Caco-2 (cell line): Measurements from ENCODE around the gene SLC46A2. TPM values are rescaled to one million over a fixed set of nuclear protein-coding genes. Genes with fewer than 3 reads are reported as not detected.

ENCODE experiments used
- BruUV-seq: library from RNA; stranded (reverse); fragments of 400-500 nt; replicated peaks from 2 replicates; lab custom pipeline; 2021; lab: Mats Ljungman, UMichigan
- CTCF ChIA-PET: fragments of 300-600 bp; sonication (Branson Sonifier 250); formaldehyde crosslinking; loops from one replicate; lab custom pipeline; 2022; ENCODE audit warnings: antibody characterized with exemption; lab: Charles Lee
- POLR2A ChIA-PET: fragments of 300-600 bp; sonication (Branson Sonifier 250); formaldehyde crosslinking; loops from one replicate; lab custom pipeline; 2022; ENCODE audit warnings: antibody characterized with exemption; lab: Charles Lee
- DNase-seq, 2 experiments: peaks; one replicate each; pipeline versions ENCODE4 v3.0.0 to v3.0.0-alpha.2; 2020 to 2022
- H3K27me3 ChIP-seq: replicated peaks from 2 replicates; pipeline ENCODE4 v1.6.0; 2011; ENCODE audit warnings: low read length; ENCODE audit not compliant: control insufficient read depth, insufficient read depth
- H3K36me3 ChIP-seq: 2 replicates; pipeline ENCODE4 v1.5.1; 2011; ENCODE audit warnings: low read length; ENCODE audit not compliant: control insufficient read depth, insufficient read depth
- H3K4me1 ChIP-seq: fragments of 250-450 bp; sonication (Bioruptor Pico); 2 replicates; pipeline ENCODE4 v1.5.1; 2020; ENCODE audit warnings: mild to moderate bottlenecking
- H3K4me3 ChIP-seq: 2 replicates; pipeline ENCODE4 v1.5.1; 2011; ENCODE audit warnings: low read depth, mild to moderate bottlenecking, control low read depth, low read length
- H3K9me3 ChIP-seq: fragments of 250-450 bp; sonication (Bioruptor Pico); 2 replicates; pipeline ENCODE4 v1.5.1; 2020; ENCODE audit warnings: mild to moderate bottlenecking, moderate library complexity
- H3K27ac Mint-ChIP-seq: one replicate; pipeline ENCODE4 v1.8.0; 2022; ENCODE audit warnings: mixed read lengths; ENCODE audit not compliant: unreplicated experiment
- H3K27me3 Mint-ChIP-seq: one replicate; pipeline ENCODE4 v1.8.0; 2022; ENCODE audit warnings: mixed read lengths; ENCODE audit not compliant: insufficient read depth, unreplicated experiment
- H3K36me3 Mint-ChIP-seq: one replicate; pipeline ENCODE4 v1.8.0; 2022; ENCODE audit warnings: mild to moderate bottlenecking, mixed read lengths; ENCODE audit not compliant: insufficient read depth, unreplicated experiment
- H3K4me1 Mint-ChIP-seq: one replicate; pipeline ENCODE4 v1.8.0; 2022; ENCODE audit warnings: low read depth, mixed read lengths; ENCODE audit not compliant: unreplicated experiment
- H3K4me3 Mint-ChIP-seq: one replicate; pipeline ENCODE4 v1.8.0; 2022; ENCODE audit warnings: mild to moderate bottlenecking, moderate library complexity, mixed read lengths; ENCODE audit not compliant: unreplicated experiment
- H3K9me3 Mint-ChIP-seq: one replicate; pipeline ENCODE4 v1.8.0; 2022; ENCODE audit warnings: mixed read lengths; ENCODE audit not compliant: unreplicated experiment
- intact Hi-C: fragments of 100-400 bp; cut with micrococcal nuclease; formaldehyde crosslinking; loops from one replicate; pipeline ENCODE4 v1.10.0; 2022; ENCODE audit not compliant: unreplicated experiment
- total RNA-seq: library from RNA; stranded (reverse); gene quantifications from 2 replicates; pipeline ENCODE4 v1.2.3, GENCODE V29; 2022
- TF ChIP-seq, protein P1 (sequence below), 2 experiments: fragments of 200-600 bp in 1 of 2; IDR thresholded peaks; 1 replicate in 1 of 2; 2 replicates in 1 of 2; pipeline versions ENCODE4 v1.5.1 to v1.8.0; 2011 to 2022; ENCODE audit warnings: antibody characterized with exemption in 1 of 2, control low read depth in 1 of 2, inconsistent platforms in 1 of 2, low read depth in 1 of 2, low read length in 1 of 2, mild to moderate bottlenecking in 1 of 2, moderate library complexity in 1 of 2; ENCODE audit not compliant: insufficient read depth in 1 of 2, severe bottlenecking in 1 of 2, unreplicated experiment in 1 of 2

Gene SLC46A2
- total RNA-seq, 1 experiment from 2014 or later: not detected

DNA sequence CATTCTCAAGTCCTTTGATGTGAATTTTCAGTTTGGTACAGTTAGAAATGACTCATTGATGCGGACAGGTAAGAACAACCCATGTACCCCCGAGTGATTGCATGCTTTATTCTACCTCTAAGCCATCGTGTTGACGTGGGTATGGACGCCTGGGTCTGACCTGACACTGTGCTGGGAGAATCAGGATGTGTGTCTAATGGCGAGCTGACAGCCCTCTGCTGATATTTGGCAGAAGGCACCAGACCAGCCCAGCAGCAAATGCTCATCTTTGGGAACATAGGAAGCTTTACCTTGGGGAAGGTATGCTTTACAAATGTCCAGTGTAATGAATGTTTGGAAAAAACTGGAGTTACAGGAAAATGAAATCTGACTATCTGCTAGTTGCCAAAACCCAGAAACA is 20.1 kb downstream of the SLC46A2 start:
- ChIA-PET POLR2A (interaction anchor here (0.6 kb wide), 1 partner anchor 32 kb away, joined by 3 read pairs; no protein-coding TSS in a partner anchor), CTCF (interaction anchor here (1.3 kb wide), 1 partner anchor 32 kb away, joined by 4 read pairs; no protein-coding TSS in a partner anchor)
- H3K4me1 ChIP-seq: 0 out of 2 replicates have a peak, but pooled peaks cover 8% of the 10 kb centered on the region
- no peak overlapping the region for H3K4me3 ChIP-seq
- Mint-ChIP-seq H3K9me3 (peaks cover 9% of the 10 kb centered on the region), H3K27me3 (no peaks in the 10 kb centered on the region), H3K36me3 (peaks cover 31% of the 10 kb centered on the region), H3K4me3 (no peak overlapping the region), H3K4me1 (peaks cover 20% of the 10 kb centered on the region), H3K27ac (no peak overlapping the region)
- no TSS peak for BruUV-seq
- TF ChIP-seq, protein P1, sequence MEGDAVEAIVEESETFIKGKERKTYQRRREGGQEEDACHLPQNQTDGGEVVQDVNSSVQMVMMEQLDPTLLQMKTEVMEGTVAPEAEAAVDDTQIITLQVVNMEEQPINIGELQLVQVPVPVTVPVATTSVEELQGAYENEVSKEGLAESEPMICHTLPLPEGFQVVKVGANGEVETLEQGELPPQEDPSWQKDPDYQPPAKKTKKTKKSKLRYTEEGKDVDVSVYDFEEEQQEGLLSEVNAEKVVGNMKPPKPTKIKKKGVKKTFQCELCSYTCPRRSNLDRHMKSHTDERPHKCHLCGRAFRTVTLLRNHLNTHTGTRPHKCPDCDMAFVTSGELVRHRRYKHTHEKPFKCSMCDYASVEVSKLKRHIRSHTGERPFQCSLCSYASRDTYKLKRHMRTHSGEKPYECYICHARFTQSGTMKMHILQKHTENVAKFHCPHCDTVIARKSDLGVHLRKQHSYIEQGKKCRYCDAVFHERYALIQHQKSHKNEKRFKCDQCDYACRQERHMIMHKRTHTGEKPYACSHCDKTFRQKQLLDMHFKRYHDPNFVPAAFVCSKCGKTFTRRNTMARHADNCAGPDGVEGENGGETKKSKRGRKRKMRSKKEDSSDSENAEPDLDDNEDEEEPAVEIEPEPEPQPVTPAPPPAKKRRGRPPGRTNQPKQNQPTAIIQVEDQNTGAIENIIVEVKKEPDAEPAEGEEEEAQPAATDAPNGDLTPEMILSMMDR (IDR thresholded peaks at IDR 0.05; ENCODE audit: insufficient read depth in 1 of 2, low read depth in 1 of 2, low read length in 1 of 2, severe bottlenecking in 1 of 2, unreplicated experiment in 1 of 2): no peak
- H3K27me3 ChIP-seq: no peaks in the 10 kb centered on the region
- no peaks in the 10 kb centered on the region for H3K9me3 ChIP-seq
- intact Hi-C loops: loop anchor here (1.0 kb wide), 1 partner anchor 33 kb away; no protein-coding TSS in a partner anchor
- no peak for DNase-seq
- peaks cover 3% of the 10 kb centered on the region; the same call in 1 of the 2 replicates for H3K36me3 ChIP-seq

DNA sequence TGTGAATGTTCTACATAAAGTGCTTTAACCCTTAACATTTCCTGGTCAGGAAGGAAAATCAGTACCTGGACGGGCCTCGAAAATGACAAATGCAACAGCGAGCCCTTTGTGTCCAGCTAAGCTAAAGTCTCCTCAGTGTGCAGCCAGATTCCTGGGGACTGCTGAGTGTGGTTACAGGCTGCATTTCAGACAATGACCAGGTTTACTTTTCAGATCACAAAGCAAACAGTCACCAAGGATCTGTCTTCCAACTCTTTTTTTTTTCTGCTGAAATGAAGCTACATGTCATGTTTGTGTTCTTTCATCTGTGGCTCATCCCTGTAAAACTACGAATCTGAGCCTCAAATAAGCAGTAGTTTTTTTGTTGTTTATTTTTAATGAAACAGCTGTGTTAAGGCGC is 20.8 kb downstream of the SLC46A2 start:
- H3K36me3 ChIP-seq: peaks cover 2% of the 10 kb centered on the region; the same call in 1 of the 2 replicates
- ChIA-PET CTCF (interaction anchor here (1.3 kb wide), 1 partner anchor 33 kb away, joined by 4 read pairs; no protein-coding TSS in a partner anchor), POLR2A (interaction anchor here (0.6 kb wide), 1 partner anchor 33 kb away, joined by 3 read pairs; no protein-coding TSS in a partner anchor)
- intact Hi-C loops: loop anchor here (1.0 kb wide), 1 partner anchor 33 kb away; no protein-coding TSS in a partner anchor
- peak in 1 of 2 experiments; percentile 26 for DNase-seq
- Mint-ChIP-seq H3K4me1 (peaks cover 20% of the 10 kb centered on the region), H3K4me3 (peak overlapping the region; percentile 33), H3K27me3 (no peaks in the 10 kb centered on the region), H3K9me3 (peaks cover 9% of the 10 kb centered on the region), H3K36me3 (peaks cover 31% of the 10 kb centered on the region), H3K27ac (peak overlapping the region; percentile 42)
- TF ChIP-seq, protein P1 (IDR thresholded peaks at IDR 0.05; ENCODE audit: insufficient read depth in 1 of 2, low read depth in 1 of 2, low read length in 1 of 2, severe bottlenecking in 1 of 2, unreplicated experiment in 1 of 2): no peak
- no TSS peak for BruUV-seq
- no peaks in the 10 kb centered on the region for H3K9me3 ChIP-seq
- 0 out of 2 replicates have a peak, but pooled peaks cover 8% of the 10 kb centered on the region for H3K4me1 ChIP-seq
- no peaks in the 10 kb centered on the region for H3K27me3 ChIP-seq
- H3K4me3 ChIP-seq: no peak overlapping the region

DNA sequence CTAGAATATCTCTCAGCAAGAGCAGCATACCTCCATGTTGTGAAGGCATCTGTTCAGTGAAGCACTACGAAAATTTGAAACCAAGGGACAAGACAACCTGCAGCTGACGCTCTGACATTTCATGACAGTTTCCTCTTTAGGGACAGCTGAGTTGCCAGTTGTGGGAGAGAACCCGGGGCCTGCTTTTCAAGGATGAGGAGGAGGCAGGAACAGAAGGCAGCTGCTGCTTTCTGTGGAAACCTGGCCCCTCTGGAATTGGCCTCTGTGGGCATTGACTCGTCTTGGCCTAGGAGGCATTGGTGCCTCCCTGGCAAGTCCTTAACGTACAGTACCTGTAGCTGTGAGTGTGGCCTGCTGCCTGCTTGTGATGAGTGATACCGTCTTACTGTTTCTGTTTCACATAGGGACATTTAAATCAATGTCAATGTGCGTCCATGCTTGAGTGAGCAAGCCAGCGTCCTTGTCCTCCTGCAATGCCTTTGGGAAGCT is 21.6 kb downstream of the SLC46A2 start:
- ChIA-PET CTCF (interaction anchor here (0.7 to 1.3 kb wide), 2 partner anchors 34 to 96 kb away, joined by 4 to 5 read pairs; no protein-coding TSS in a partner anchor), POLR2A (no interaction called here)
- peaks cover 2% of the 10 kb centered on the region; the same call in 1 of the 2 replicates for H3K36me3 ChIP-seq
- no peaks in the 10 kb centered on the region for H3K27me3 ChIP-seq
- peaks cover 31% of the 10 kb centered on the region for H3K36me3 Mint-ChIP-seq
- intact Hi-C loops: no loop called here
- no peak for DNase-seq
- no peak overlapping the region for H3K4me3 ChIP-seq
- H3K4me1 ChIP-seq: 0 out of 2 replicates have a peak, but pooled peaks cover 8% of the 10 kb centered on the region
- peak overlapping the region; percentile 42 for H3K27ac Mint-ChIP-seq
- H3K4me3 Mint-ChIP-seq: no peak overlapping the region
- H3K27me3 Mint-ChIP-seq: no peaks in the 10 kb centered on the region
- H3K9me3 Mint-ChIP-seq: peaks cover 9% of the 10 kb centered on the region
- H3K4me1 Mint-ChIP-seq: peaks cover 20% of the 10 kb centered on the region
- no peaks in the 10 kb centered on the region for H3K9me3 ChIP-seq
- BruUV-seq: no TSS peak
- TF ChIP-seq, protein P1 (IDR thresholded peaks at IDR 0.05; ENCODE audit: insufficient read depth in 1 of 2, low read depth in 1 of 2, low read length in 1 of 2, severe bottlenecking in 1 of 2, unreplicated experiment in 1 of 2): no peak
